Tibial nerve (tissue), 4 donors: ENCODE data around the gene AADACL3. TPM values are rescaled to one million over a fixed set of nuclear protein-coding genes. Genes with fewer than 3 reads are reported as not detected.

Experiments used
- DNase-seq, 2 donors: peaks; one replicate each; pipeline ENCODE4 v3.0.0-alpha.2; 2019; ENCODE audit warnings: low spot score in 2 of 2
- H3K27ac ChIP-seq, 4 donors: fragments of 200-600 bp; sonication (generic) in 3 of 4; one replicate each; pipeline ENCODE4 v1.5.1; 2017 to 2019; ENCODE audit warnings: mild to moderate bottlenecking in 1 of 4
- H3K27me3 ChIP-seq, 2 donors: fragments of 200-600 bp; sonication (generic) in 1 of 2; one replicate each; pipeline versions ENCODE4 v1.5.1 to v1.6.0; 2017 to 2019
- H3K36me3 ChIP-seq, 3 donors: fragments of 200-600 bp; sonication (generic); one replicate each; pipeline ENCODE4 v1.5.1; 2018 to 2019
- H3K4me1 ChIP-seq, 4 donors: fragments of 200-600 bp; sonication (generic) in 3 of 4; one replicate each; pipeline ENCODE4 v1.5.1; 2017 to 2019
- H3K4me3 ChIP-seq, 4 donors: fragments of 200-600 bp; sonication (generic) in 3 of 4; one replicate each; pipeline ENCODE4 v1.5.1; 2017 to 2019; ENCODE audit warnings: mild to moderate bottlenecking in 1 of 4, moderate library complexity in 1 of 4
- H3K9me3 ChIP-seq, 4 donors: fragments of 200-600 bp; sonication (generic) in 3 of 4; one replicate each; pipeline ENCODE4 v1.5.1; 2017 to 2019
- EP300 ChIP-seq, 2 donors: sonication (generic); formaldehyde crosslinking; IDR thresholded peaks; one replicate each; pipeline ENCODE4 v1.6.1; 2017; ENCODE audit warnings: antibody characterized with exemption in 2 of 2, mild to moderate bottlenecking in 1 of 2
- POLR2A ChIP-seq, 2 donors: fragments of 450-650 bp; IDR thresholded peaks; one replicate each; pipeline ENCODE4 v1.6.1; 2017; ENCODE audit warnings: antibody characterized with exemption in 2 of 2, mild to moderate bottlenecking in 2 of 2, moderate library complexity in 2 of 2
- WGBS, 2 donors: methylation state at CpG; one replicate each; pipeline ENCODE4 v1.1.5; 2018; 5-methylcytosine and 5-hydroxymethylcytosine counted together
- total RNA-seq, 4 donors: library from RNA; depleted of rRNA; stranded (reverse); fragments of >200 nt; gene quantifications; one replicate each; pipeline ENCODE4 v1.1.0, GENCODE V29; 2016
- TF ChIP-seq, protein P1 (sequence below), 5 experiments: fragments of 200-600 bp in 3 of 5; fragments of 450-650 bp in 2 of 5; sonication (generic) in 3 of 5; IDR thresholded peaks; one replicate each; pipeline ENCODE4 v1.5.1; 2016 to 2019; ENCODE audit warnings: antibody characterized with exemption in 5 of 5, mild to moderate bottlenecking in 3 of 5, moderate library complexity in 2 of 5

The AADACL3 gene
- total RNA-seq, 4 donors from 2014 or later, result not detected

DNA sequence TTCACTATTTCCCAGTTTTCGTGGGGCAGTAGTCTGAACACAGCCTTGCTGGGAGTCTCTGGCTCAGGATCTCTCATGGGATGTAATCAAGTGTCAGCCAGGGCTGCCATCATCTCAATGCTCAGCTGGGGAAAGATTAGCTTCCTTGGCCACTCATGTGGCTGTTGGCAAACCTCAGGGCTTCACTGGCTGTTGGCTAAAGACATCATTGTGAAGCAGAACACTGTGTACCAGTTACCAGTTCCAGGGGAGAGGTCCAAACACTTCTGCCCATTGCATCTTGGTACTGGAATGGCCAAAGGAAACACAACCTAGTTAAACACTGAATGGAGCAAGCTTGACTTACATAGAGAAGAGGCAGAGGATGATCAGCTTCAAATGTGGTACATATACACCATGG lies 38.3 kb upstream of the AADACL3 start:
- Histone ChIP-seq H3K9me3 (peaks cover 0 to 11% (median 0%) of the 10 kb centered on the region in 4 donors), H3K27ac (no peak overlapping the region), H3K27me3 (no peaks in the 10 kb centered on the region), H3K4me3 (no peak overlapping the region), H3K4me1 (peaks cover 0 to 7% (median 0%) of the 10 kb centered on the region in 4 donors), H3K36me3 (no peaks in the 10 kb centered on the region)
- TF ChIP-seq EP300 (IDR thresholded peaks at IDR 0.05) (peak in 1 of 2 donors; percentile 62), POLR2A (IDR thresholded peaks at IDR 0.05) (no peak)
- TF ChIP-seq, protein P1, sequence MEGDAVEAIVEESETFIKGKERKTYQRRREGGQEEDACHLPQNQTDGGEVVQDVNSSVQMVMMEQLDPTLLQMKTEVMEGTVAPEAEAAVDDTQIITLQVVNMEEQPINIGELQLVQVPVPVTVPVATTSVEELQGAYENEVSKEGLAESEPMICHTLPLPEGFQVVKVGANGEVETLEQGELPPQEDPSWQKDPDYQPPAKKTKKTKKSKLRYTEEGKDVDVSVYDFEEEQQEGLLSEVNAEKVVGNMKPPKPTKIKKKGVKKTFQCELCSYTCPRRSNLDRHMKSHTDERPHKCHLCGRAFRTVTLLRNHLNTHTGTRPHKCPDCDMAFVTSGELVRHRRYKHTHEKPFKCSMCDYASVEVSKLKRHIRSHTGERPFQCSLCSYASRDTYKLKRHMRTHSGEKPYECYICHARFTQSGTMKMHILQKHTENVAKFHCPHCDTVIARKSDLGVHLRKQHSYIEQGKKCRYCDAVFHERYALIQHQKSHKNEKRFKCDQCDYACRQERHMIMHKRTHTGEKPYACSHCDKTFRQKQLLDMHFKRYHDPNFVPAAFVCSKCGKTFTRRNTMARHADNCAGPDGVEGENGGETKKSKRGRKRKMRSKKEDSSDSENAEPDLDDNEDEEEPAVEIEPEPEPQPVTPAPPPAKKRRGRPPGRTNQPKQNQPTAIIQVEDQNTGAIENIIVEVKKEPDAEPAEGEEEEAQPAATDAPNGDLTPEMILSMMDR (IDR thresholded peaks at IDR 0.05), result no peak
- 79 to 86% methylated on average over 1 of the region's 1 CpG for WGBS, 2 donors
- DNase-seq, result no peak

DNA sequence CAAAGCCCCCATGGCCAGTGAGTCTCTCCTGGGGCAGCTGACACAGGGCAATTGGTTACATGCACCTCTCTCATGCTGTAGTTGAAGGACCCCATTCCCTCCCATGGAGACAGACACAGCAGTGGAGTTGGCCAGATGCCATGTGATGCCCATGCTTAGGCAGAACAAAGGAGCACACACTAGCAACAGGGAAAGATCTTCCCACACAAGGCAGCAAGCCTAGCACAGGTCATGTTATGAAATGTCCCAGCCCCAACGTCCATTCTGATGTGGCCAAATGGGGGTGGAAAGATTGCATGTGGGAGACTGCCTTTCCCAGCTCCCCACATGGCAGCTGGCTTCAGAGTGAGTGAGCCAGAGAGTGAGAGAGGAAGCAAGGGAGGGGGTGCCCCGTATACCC lies 37.6 kb upstream of the AADACL3 start:
- no peak for DNase-seq
- Histone ChIP-seq H3K4me3 (no peak overlapping the region), H3K4me1 (peaks cover 0 to 7% (median 0%) of the 10 kb centered on the region in 4 donors), H3K36me3 (no peaks in the 10 kb centered on the region), H3K9me3 (peaks cover 0 to 11% (median 0%) of the 10 kb centered on the region in 4 donors), H3K27ac (no peak overlapping the region), H3K27me3 (no peaks in the 10 kb centered on the region)
- WGBS, 2 donors, result 26 to 28% methylated on average over 2 of the region's 2 CpGs
- no peak for TF ChIP-seq POLR2A (IDR thresholded peaks at IDR 0.05)
- TF ChIP-seq, protein P1 (IDR thresholded peaks at IDR 0.05), result no peak
- TF ChIP-seq EP300 (IDR thresholded peaks at IDR 0.05), result peak in 1 of 2 donors; percentile 58

DNA sequence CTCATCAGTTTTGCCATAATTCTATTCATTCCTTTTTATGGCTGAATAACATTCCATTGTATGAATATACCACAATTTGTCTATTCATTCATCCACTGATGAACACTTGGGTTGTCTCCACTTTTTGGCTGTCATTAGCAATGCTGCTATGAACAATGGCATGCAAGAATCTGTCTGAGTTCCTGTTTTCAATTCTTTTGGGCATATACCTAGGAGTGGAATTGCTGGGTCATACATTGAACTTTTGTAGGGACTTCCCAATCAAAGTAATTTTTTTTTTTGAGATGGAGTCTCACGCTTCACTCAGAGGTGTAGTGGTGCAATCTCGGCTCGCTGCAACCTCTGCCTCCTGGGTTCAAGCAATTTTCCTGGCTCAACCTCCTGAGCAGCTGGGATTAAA lies 37.1 kb upstream of the AADACL3 start:
- no peak for DNase-seq
- Histone ChIP-seq H3K4me3 (no peak overlapping the region), H3K4me1 (peaks cover 0 to 7% (median 0%) of the 10 kb centered on the region in 4 donors), H3K27me3 (no peaks in the 10 kb centered on the region), H3K9me3 (peaks cover 0 to 11% (median 0%) of the 10 kb centered on the region in 4 donors), H3K36me3 (no peaks in the 10 kb centered on the region), H3K27ac (no peak overlapping the region)
- TF ChIP-seq, protein P1 (IDR thresholded peaks at IDR 0.05), result no peak
- no peak for TF ChIP-seq EP300 (IDR thresholded peaks at IDR 0.05)
- TF ChIP-seq POLR2A (IDR thresholded peaks at IDR 0.05), result no peak
- 95 to 100% methylated on average over 3 of the region's 3 CpGs for WGBS, 2 donors

DNA sequence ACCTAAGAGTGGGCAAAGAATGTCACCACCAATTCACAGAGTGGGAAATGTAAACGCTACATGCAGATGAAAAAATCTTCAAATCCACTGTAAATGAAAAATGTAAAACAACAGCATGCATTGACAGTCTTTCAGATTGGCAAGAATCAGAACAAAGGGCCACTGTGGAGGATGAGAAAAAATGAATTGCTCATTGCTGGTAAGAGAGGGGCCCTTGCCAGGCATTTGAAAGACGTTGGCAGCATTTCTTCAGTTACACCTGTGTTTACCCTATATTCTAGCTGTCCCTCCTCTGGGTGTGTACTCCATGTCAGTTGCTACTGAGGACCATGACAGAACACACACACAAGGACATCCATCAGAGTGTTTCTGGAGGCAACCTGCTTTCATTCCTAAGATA lies 25.8 kb upstream of the AADACL3 start:
- Histone ChIP-seq H3K4me1 (peaks cover 0 to 5% (median 0%) of the 10 kb centered on the region in 4 donors), H3K27ac (peak overlapping the region in 1 of 4 donors; percentile 2), H3K36me3 (no peaks in the 10 kb centered on the region), H3K27me3 (no peaks in the 10 kb centered on the region), H3K4me3 (no peak overlapping the region), H3K9me3 (no peaks in the 10 kb centered on the region)
- TF ChIP-seq, protein P1 (IDR thresholded peaks at IDR 0.05), result no peak
- TF ChIP-seq POLR2A (IDR thresholded peaks at IDR 0.05) (no peak), EP300 (IDR thresholded peaks at IDR 0.05) (no peak)
- DNase-seq, result no peak
- 39 to 44% methylated on average over 2 of the region's 2 CpGs for WGBS, 2 donors

DNA sequence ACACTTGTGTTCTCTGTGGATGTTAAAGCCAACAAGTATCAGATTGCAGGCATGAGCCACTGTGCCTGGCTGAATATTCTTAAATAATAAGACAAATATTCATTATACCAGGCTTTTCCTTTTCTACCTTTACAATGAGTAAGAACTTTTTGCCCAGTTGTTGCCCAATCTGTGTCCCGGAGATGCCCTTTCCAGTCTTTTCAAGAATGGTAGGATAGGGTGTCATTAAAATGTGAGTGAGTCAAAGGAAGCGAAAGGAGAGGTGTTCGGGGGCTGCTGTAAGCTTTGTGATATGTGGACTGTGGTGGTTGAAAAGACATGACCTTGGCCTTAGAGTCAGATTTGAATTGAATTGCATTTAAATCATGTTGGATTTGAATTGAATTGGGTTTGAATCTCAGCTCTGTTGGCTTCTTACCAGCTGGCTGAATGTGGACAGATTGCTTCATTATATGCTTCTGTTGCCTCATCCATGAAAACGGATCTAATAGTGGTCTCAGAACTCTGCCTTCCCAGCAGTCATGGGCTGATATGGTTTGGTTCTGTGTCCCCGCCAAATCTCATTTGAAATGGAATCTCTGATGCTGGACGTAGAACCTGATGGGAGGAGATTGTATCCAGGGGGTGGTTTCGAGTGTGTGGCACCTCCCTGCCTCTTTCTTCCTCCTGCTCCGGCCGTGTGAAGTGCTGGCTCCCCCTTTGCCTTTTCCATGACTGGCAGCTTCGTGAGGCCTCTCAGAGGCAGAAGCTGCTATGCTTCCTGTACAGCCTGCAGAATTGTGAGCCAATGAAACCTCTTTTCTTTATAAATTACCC lies 22.7 kb upstream of the AADACL3 start:
- H3K27me3 ChIP-seq, result no peaks in the 10 kb centered on the region
- DNase-seq, result peak in 1 of 2 donors; percentile 47
- H3K27ac ChIP-seq, result no peak overlapping the region
- peaks cover 0 to 6% (median 0%) of the 10 kb centered on the region in 4 donors for H3K9me3 ChIP-seq
- 43 to 51% methylated on average over 10 of the region's 10 CpGs for WGBS, 2 donors
- peaks cover 0 to 5% (median 0%) of the 10 kb centered on the region in 4 donors for H3K4me1 ChIP-seq
- TF ChIP-seq POLR2A (IDR thresholded peaks at IDR 0.05) (no peak), EP300 (IDR thresholded peaks at IDR 0.05) (peak in 1 of 2 donors; percentile 57)
- no peaks in the 10 kb centered on the region for H3K36me3 ChIP-seq
- H3K4me3 ChIP-seq, result no peak overlapping the region
